Osteocyte (in vitro differentiated cells): ENCODE measurements around the gene NUFIP1. TPM values are rescaled to one million over a fixed set of nuclear protein-coding genes. Genes with fewer than 3 reads are reported as not detected.

Source experiments
- DNase-seq: peaks from one replicate; pipeline ENCODE4 v3.0.0; 2021; ENCODE audit warnings: mixed read lengths; ENCODE audit not compliant: unreplicated experiment; ENCODE audit errors: extremely low spot score
- H3K27ac Mint-ChIP-seq: one replicate; pipeline ENCODE4 v1.8.0; 2021; ENCODE audit warnings: mild to moderate bottlenecking, mixed read lengths; ENCODE audit not compliant: unreplicated experiment
- H3K27me3 Mint-ChIP-seq: one replicate; pipeline ENCODE4 v1.8.0; 2021; ENCODE audit warnings: mixed read lengths; ENCODE audit not compliant: unreplicated experiment
- H3K36me3 Mint-ChIP-seq: one replicate; pipeline ENCODE4 v1.8.0; 2021; ENCODE audit warnings: mixed read lengths; ENCODE audit not compliant: unreplicated experiment
- H3K4me1 Mint-ChIP-seq: one replicate; pipeline ENCODE4 v1.8.0; 2021; ENCODE audit warnings: mixed read lengths; ENCODE audit not compliant: unreplicated experiment
- H3K4me3 Mint-ChIP-seq: one replicate; pipeline ENCODE4 v1.8.0; 2021; ENCODE audit warnings: mild to moderate bottlenecking, moderate library complexity, mixed read lengths; ENCODE audit not compliant: unreplicated experiment
- H3K9me3 Mint-ChIP-seq: one replicate; pipeline ENCODE4 v1.8.0; 2021; ENCODE audit warnings: mixed read lengths; ENCODE audit not compliant: unreplicated experiment
- CTCF ChIP-seq: fragments of 200-600 bp; sonication (generic); IDR thresholded peaks from 2 replicates; pipeline ENCODE4 v1.5.0; 2021; ENCODE audit warnings: antibody characterized with exemption, mild to moderate bottlenecking, moderate library complexity
- total RNA-seq: library from RNA; stranded (reverse); gene quantifications from 2 replicates; pipeline ENCODE4 v1.2.1, GENCODE V29; 2021

NUFIP1 gene
- total RNA-seq, 1 donor from 2014 or later: 6.9 TPM

GRCh38 chr13:44976196-44976595 lies 13.1 kb downstream of the NUFIP1 start:
- peaks cover 4% of the 10 kb centered on the region for H3K4me1 Mint-ChIP-seq
- H3K9me3 Mint-ChIP-seq: no peaks in the 10 kb centered on the region
- no peak for DNase-seq
- no peak overlapping the region for H3K27ac Mint-ChIP-seq
- peaks cover 24% of the 10 kb centered on the region for H3K36me3 Mint-ChIP-seq
- TF ChIP-seq CTCF: no peak
- no peak overlapping the region for H3K4me3 Mint-ChIP-seq
- no peaks in the 10 kb centered on the region for H3K27me3 Mint-ChIP-seq

GRCh38 chr13:44974056-44974793 lies 15.0 kb downstream of the NUFIP1 start:
- peaks cover 4% of the 10 kb centered on the region for H3K4me1 Mint-ChIP-seq
- H3K4me3 Mint-ChIP-seq: no peak overlapping the region
- no peaks in the 10 kb centered on the region for H3K27me3 Mint-ChIP-seq
- H3K36me3 Mint-ChIP-seq: peaks cover 12% of the 10 kb centered on the region
- TF ChIP-seq CTCF: no peak
- no peaks in the 10 kb centered on the region for H3K9me3 Mint-ChIP-seq
- H3K27ac Mint-ChIP-seq: no peak overlapping the region
- DNase-seq: no peak

- Mint-ChIP-seq H3K4me1 (peaks cover 9% of the 10 kb centered on the region), H3K27me3 (no peaks in the 10 kb centered on the region), H3K4me3 (no peak overlapping the region), H3K27ac (no peak overlapping the region), H3K9me3 (no peaks in the 10 kb centered on the region), H3K36me3 (peaks cover 4% of the 10 kb centered on the region)
- peak; percentile 56 for TF ChIP-seq CTCF
- no peak for DNase-seq
Observed at GRCh38 chr13:44972956-44973581, 16.2 kb downstream of the NUFIP1 start.

GRCh38 chr13:44971656-44972595 lies 17.3 kb downstream of the NUFIP1 start:
- no peaks in the 10 kb centered on the region for H3K9me3 Mint-ChIP-seq
- H3K27ac Mint-ChIP-seq: no peak overlapping the region
- H3K4me3 Mint-ChIP-seq: no peak overlapping the region
- no peak for TF ChIP-seq CTCF
- DNase-seq: no peak
- peaks cover 8% of the 10 kb centered on the region for H3K36me3 Mint-ChIP-seq
- H3K4me1 Mint-ChIP-seq: peaks cover 18% of the 10 kb centered on the region
- H3K27me3 Mint-ChIP-seq: no peaks in the 10 kb centered on the region
